Gastroesophageal sphincter (tissue), 3 donors: ENCODE measurements around the gene GNG2.

Experiments used
- EP300 ChIP-seq: sonication (generic); formaldehyde crosslinking; IDR thresholded peaks from one replicate; pipeline ENCODE4 v1.6.1; 2017; ENCODE audit warnings: antibody characterized with exemption, mild to moderate bottlenecking
- POLR2A ChIP-seq, 2 donors: fragments of 450-650 bp; IDR thresholded peaks; one replicate each; pipeline ENCODE4 v1.6.1; 2017; ENCODE audit warnings: antibody characterized with exemption in 2 of 2, mild to moderate bottlenecking in 2 of 2, moderate library complexity in 1 of 2
- POLR2AphosphoS5 ChIP-seq: sonication (generic); formaldehyde crosslinking; IDR thresholded peaks from one replicate; pipeline ENCODE4 v1.6.1; 2017; ENCODE audit warnings: antibody characterized with exemption
- TF ChIP-seq, protein P1 (sequence below), 4 experiments: fragments of 200-600 bp in 2 of 4; fragments of 450-650 bp in 2 of 4; sonication (generic) in 1 of 4; IDR thresholded peaks; one replicate each; pipeline ENCODE4 v1.5.1; 2017 to 2019; ENCODE audit warnings: antibody characterized with exemption in 4 of 4, mild to moderate bottlenecking in 2 of 4, moderate library complexity in 2 of 4

DNA sequence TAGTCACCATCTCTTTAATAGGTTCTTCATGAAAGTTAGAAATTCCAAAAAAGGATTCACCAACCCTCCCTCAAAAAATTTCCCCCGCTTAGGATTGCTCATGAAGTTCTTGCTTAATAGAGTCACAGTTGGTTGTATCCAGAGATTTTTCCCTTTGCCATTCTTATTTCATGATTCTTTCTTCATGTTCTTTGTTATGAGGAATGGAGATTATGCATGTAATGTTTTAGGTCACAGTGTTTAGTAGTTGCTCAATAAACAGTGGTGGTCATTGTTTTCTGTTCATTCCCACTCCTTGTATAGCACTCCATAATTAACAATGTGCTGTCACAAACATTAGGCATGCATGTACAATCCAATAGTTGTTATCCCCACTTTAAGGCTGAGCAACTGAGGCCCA is 77.7 kb downstream of the GNG2 start:
- no peak for TF ChIP-seq POLR2A (IDR thresholded peaks at IDR 0.05)
- TF ChIP-seq, protein P1, sequence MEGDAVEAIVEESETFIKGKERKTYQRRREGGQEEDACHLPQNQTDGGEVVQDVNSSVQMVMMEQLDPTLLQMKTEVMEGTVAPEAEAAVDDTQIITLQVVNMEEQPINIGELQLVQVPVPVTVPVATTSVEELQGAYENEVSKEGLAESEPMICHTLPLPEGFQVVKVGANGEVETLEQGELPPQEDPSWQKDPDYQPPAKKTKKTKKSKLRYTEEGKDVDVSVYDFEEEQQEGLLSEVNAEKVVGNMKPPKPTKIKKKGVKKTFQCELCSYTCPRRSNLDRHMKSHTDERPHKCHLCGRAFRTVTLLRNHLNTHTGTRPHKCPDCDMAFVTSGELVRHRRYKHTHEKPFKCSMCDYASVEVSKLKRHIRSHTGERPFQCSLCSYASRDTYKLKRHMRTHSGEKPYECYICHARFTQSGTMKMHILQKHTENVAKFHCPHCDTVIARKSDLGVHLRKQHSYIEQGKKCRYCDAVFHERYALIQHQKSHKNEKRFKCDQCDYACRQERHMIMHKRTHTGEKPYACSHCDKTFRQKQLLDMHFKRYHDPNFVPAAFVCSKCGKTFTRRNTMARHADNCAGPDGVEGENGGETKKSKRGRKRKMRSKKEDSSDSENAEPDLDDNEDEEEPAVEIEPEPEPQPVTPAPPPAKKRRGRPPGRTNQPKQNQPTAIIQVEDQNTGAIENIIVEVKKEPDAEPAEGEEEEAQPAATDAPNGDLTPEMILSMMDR (IDR thresholded peaks at IDR 0.05) = no peak
- TF ChIP-seq POLR2AphosphoS5 = no peak
- no peak for TF ChIP-seq EP300
